SKM-1 (cell line): Measurements from ENCODE around the gene SCGB1A1.
"Not testable (repeated sequence)": the region's sequence is repeated elsewhere in the genome, so short reads cannot be mapped to it uniquely, and the experiment has no call there.

Experiments
- DNase-seq: peaks from one replicate; lab custom pipeline; 2025; ENCODE audit not compliant: unreplicated experiment; lab: John Stamatoyannopoulos, UW

The SCGB1A1 gene

DNA sequence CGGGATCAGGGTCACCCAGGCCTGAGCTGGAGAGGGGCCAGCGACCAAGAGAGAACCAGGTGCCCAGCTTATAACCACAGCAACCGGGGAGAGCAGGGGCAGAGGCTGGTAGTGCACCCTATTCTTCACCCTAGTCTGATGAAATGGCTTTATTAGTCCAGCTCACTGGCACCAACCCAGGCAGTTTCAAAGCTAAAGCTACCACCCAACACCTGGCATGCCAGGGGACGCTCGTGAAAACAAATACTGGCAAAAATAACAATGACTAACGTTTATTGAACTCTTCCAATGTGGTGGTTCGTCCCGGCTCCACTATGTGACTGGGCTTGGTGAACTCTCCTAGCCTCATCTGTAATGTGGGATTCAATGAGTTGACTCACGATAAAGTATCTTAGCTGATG is 30.6 kb downstream of the SCGB1A1 start:
- no peak for DNase-seq

- DNase-seq: not testable (repeated sequence)
Observed at GRCh38 chr11:62449912-62450311, 31.1 kb downstream of the SCGB1A1 start.

- DNase-seq: no peak
Observed at GRCh38 chr11:62450543-62451240, 31.9 kb downstream of the SCGB1A1 start.

DNA sequence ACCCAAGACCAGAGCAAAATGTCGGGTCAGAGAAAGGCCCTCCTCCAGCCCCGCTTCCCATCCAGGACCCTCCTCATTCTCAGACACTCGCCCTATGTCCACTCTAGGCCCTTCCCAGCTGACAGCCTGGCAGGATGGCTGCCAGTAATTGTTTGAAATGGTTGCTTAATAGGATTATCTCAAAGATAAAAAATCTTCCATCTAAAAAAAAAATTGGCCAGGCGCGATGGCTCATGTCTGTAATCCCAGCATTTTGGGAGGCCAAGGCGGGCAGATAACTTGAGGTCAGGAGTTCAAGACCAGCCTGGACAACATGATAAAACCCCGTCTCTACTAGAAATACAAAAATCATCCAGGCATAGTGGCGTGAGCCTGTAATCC is 32.4 kb downstream of the SCGB1A1 start:
- DNase-seq: no peak

- DNase-seq: no peak
Observed at GRCh38 chr11:62452261-62452660, 33.4 kb downstream of the SCGB1A1 start.

DNA sequence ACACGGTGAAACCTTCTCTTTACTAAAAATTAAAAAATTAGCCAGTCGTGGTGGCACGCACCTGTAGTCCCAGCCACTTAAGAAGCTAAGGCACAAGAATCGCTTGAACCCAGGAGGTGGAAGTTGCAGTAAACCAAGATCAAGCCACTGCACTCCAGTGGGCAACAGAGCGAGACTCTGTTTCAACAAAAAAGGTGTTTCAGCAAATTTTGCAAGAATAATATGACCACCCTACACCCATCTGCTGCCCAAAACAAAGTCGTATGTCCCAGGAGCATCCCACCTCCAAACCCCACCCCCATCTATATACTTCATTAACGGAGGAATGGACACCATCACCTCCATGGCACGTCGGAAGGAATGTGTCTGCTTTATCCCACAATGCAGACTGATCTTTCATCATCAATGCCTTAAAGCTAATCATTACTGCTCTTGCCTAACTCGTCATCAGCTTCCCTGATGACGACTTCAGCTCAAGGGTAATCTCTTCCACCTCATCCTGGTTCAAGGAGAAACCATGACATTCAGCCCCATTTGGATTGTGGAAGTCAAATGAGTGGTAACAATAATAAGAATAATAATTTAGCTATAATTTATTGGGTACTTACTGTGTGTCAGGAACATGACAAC is 34.1 kb downstream of the SCGB1A1 start:
- no peak for DNase-seq

- no peak for DNase-seq
Observed at GRCh38 chr11:62456630-62457029, 37.8 kb downstream of the SCGB1A1 start.

DNA sequence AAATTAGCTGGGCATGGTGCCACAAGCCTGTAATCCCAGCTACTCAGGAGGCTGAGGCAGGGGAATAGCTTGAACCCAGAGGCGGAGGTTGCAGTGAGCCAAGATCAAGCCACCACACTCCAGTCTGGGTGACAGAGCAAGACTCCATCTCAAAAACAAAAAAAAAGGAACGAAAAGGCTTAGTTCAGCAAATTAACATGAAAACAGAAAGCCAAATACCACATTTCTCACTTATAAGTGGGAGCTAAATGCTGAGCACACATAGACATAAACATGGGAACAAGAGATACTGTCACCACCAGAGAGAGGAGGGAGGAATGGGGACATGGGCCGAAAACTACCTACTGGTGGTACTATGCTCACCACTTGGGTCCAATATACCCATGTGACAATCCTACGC is 38.6 kb downstream of the SCGB1A1 start:
- no peak for DNase-seq

DNA sequence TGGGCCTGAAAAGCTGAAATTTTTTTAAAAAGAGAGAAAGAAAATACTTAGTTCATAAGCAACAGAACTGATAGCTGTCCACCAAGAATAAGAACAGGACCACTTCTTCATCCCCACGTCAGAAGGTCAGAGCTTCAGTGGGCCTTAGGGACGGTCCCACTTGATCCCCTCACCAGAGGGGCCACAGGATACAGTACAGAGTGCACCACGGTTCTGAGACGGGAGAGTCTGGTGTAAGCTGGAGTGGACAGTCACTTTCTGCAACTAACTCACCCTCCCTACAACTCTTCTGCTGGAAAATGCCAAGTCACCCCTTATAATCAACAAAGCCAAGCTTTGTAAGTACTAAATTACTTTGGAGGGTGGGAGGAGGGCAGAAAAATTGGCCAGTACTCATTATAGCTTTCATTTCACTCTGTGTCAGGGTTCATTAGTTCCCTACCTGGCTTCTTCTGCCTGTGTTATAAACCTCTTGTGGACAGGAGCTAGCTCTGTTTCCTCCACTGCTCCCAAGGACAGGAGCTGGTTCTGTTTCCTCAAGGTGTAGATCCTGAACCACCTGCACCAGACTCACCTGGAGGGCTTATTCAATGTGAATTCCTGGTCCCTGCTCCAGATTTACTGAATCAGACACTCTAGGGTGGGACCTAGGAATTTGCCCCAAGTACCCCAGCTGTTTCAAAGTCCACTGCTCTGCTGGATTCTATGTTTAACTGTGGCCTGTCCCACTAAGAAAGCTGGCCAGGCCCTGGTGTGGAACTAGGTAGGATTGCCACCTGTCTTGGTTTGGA is 39.6 kb downstream of the SCGB1A1 start:
- no peak for DNase-seq

- no peak for DNase-seq
Observed at GRCh38 chr11:62459080-62459479, 40.2 kb downstream of the SCGB1A1 start.

DNA sequence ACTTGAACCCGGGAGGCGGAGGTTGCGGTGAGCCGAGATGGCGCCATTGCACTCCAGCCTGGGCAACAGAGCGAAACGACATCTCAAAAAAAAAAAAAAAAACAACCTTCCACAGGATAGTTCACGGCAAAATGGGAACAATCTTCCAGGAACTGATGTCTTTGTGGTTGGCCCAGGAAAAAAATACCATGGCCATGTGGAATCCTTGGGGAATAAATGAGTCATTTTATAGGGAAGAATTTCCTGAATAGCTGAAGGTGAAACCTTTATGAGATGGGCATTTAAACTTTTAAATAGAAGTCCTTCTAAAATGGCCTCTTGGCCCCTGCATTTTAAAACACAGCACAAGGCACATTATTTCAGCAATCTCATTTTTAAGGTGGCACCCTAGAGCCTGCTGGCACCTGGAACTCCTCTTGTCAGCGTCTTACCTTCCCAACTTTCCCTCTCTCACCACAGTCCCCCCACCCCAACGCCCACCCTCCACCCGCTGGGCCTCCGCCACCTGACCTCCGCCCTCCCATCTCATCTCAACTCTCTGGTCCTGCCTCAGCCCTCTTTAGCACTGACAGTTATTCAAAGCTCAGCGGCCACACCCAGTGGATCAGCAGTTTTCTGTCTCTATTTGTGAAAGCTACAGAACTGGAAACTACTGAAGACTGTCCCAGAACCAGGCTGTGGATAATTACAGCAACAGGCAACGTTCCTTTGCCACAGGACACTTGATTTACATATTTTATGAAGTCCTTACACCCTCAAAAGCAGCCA is 43.1 kb downstream of the SCGB1A1 start:
- DNase-seq: no peak

DNA sequence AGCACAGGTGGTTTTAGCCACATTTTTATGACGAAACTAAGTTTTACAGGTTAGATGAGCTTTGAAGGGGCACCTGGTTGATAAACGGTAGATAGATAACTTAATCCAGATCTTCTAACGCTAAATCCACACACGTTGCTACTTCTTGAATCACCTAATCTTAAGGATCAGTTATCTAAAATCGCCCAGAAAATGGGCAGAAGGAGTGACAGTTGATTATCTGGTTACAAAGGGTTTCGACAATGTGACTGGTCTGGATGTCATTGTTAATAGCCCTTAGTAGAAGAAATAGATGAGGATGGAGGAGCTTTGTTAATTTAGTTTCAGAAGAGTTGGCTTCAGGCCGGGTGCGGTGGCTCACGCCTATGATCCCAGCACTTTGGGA is 43.7 kb downstream of the SCGB1A1 start:
- no peak for DNase-seq

GRCh38 chr11:62463121-62463542 is 44.3 kb downstream of the SCGB1A1 start:
- no peak for DNase-seq

- no peak for DNase-seq
Observed at GRCh38 chr11:62464655-62465054, 45.8 kb downstream of the SCGB1A1 start.

DNA sequence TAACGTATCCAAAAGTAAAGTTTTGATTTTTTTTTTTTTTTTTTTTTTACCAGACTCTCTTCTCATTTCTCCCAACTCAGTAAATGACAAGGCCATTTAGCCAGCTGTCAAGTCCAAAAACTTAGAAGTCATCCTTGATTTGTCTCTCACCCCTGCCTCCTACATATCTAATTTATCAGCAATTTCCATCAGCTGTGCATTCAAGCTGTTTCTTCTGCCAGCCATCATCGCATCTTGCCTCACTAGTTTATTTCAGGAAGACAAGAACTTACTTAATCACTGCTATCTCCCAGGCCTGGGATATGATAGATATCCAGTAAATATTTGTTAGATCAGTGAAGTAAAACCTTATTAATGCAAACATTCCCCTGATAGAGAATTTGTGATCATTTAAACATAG is 47.6 kb downstream of the SCGB1A1 start:
- DNase-seq: no peak

DNA sequence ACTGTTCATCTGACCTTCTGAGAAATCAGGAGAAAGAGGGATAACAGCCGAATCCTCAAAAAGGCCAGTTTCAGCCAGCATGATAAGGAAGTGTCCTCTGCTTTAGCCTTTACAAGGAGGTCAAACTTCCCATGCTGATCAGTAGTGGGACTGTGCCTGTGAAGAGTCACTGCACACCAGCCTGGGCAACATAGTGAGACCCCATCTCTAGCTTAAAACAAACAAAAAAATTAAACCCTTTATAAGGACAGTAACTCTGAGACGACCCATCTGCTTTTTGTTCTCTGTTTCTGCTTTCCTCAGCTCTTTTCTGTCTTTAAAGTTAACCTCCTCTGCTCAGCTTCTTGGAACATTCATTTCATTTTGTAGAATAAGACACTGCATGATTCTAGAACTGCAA is 49.7 kb downstream of the SCGB1A1 start:
- DNase-seq: no peak

DNA sequence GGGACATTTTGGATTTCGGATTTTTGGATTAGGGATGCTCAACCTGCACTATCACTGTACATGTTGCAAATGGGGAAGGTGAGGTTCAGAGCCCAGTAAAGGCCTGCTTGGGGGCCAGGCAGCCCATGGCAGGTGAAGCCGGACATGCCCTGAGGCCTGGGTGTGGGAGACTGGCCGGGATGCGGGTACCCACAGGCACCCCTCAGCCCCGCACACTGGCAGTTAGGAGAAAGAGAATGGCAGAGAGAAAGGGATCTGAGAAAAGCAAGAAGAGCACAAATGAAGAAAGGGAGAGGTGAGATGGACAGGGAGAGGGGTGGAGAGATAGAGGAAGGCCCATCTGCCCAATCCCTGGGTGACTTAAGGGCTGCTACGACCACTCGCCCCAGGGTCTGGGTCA is 52.8 kb downstream of the SCGB1A1 start:
- no peak for DNase-seq

DNA sequence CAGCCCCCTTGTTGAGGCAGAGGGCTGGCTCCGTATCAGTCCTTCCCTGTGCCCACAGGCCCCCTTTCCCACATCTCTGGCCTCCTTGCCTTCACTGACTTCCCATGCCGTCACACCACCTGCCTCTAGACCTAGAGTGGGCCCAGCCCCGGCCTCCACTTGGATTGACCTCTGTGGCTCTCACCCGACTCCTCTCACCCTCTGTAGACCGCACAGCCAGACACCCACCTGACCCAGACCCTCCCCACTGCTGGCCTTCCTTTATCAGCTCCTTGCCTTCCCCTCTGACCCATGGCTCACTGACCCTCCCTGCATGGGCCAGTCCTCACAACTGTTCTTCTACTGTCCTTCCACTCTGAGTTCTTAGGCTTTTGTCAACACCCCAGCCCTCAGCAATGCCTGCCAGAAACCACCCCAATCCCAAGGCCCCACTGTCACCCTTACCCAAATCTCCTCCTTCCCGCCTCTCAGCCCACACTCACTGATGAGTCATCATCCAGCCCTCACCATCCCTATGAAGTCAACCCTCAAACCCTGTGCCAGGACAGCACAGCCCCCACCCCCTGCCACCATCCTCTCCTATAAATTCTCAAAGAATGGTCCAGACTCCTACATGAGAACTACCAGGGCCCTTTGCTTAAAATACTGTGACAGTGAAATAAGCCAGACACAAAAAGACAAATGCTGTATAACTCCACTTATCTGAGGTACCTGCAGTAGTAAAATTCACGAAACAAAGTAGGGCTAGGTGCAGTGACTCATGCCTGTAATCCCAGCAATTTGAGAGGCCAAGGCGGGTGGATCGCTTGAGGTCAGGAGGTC is 53.4 kb downstream of the SCGB1A1 start:
- DNase-seq: no peak
